Fibroblast of lung (primary cell): ENCODE measurements around the gene CSPG4. TPM values are rescaled to one million over a fixed set of nuclear protein-coding genes. Genes with fewer than 3 reads are reported as not detected.

Experiments used
- DNase-seq, 2 donors: peaks; one replicate each; pipeline versions ENCODE4 v3.0.0 to v3.0.0-alpha.2; 2010; ENCODE audit warnings: low read depth in 2 of 2
- H2AFZ ChIP-seq: 2 replicates; pipeline ENCODE4 v1.5.1; 2012; ENCODE audit warnings: low read length, control low read depth, inconsistent platforms
- H3K27ac ChIP-seq: 2 replicates; pipeline ENCODE4 v1.5.1; 2011; ENCODE audit warnings: low read length, control low read depth; ENCODE audit not compliant: insufficient read depth
- H3K27me3 ChIP-seq: 2 replicates; pipeline ENCODE4 v1.5.1; 2011; ENCODE audit warnings: mild to moderate bottlenecking, low read length; ENCODE audit not compliant: control insufficient read depth, insufficient read depth
- H3K36me3 ChIP-seq: 2 replicates; pipeline ENCODE4 v1.5.1; 2011; ENCODE audit warnings: low read length; ENCODE audit not compliant: control insufficient read depth, insufficient read depth
- H3K4me1 ChIP-seq: 2 replicates; pipeline ENCODE4 v1.5.1; 2011; ENCODE audit warnings: low read length; ENCODE audit not compliant: control insufficient read depth, insufficient read depth; ENCODE audit errors: extremely low read depth
- H3K4me2 ChIP-seq: 2 replicates; pipeline ENCODE4 v1.5.1; 2011; ENCODE audit warnings: low read length, control low read depth; ENCODE audit not compliant: insufficient read depth; ENCODE audit errors: extremely low read depth
- H3K4me3 ChIP-seq, 4 experiments: fragments of 200-600 bp in 1 of 4; sonication (generic) in 1 of 4; replicated peaks in 1 of 4; 2 replicates each; pipeline ENCODE4 v1.5.1; 2011 to 2016; ENCODE audit warnings: low read length in 4 of 4, low read depth in 3 of 4, mild to moderate bottlenecking in 3 of 4, control low read depth in 2 of 4, inconsistent platforms in 1 of 4, mixed read lengths in 1 of 4; ENCODE audit not compliant: insufficient read depth in 1 of 4; ENCODE audit errors: control extremely low read depth in 1 of 4
- H3K79me2 ChIP-seq: 2 replicates; pipeline ENCODE4 v1.5.1; 2012; ENCODE audit warnings: mild to moderate bottlenecking, low read length, inconsistent platforms; ENCODE audit not compliant: control insufficient read depth, insufficient read depth
- H3K9ac ChIP-seq: 2 replicates; pipeline ENCODE4 v1.5.1; 2011; ENCODE audit warnings: mild to moderate bottlenecking, low read length, control low read depth; ENCODE audit not compliant: insufficient read depth
- H3K9me3 ChIP-seq: 2 replicates; pipeline ENCODE4 v1.5.1; 2012; ENCODE audit warnings: low read depth, low read length; ENCODE audit not compliant: control insufficient read depth, insufficient read depth
- H4K20me1 ChIP-seq: 2 replicates; pipeline ENCODE4 v1.5.1; 2011; ENCODE audit warnings: low read length; ENCODE audit not compliant: control insufficient read depth, insufficient read depth; ENCODE audit errors: extremely low read depth
- EZH2 ChIP-seq: IDR thresholded peaks from 2 replicates; pipeline ENCODE4 v1.5.1; 2012; ENCODE audit warnings: low read length, control low read depth, mild to moderate bottlenecking; ENCODE audit errors: missing control alignments
- polyA plus RNA-seq, 2 donors: library from polyadenylated mRNA; depleted of rRNA in 1 of 2; stranded (reverse) in 1 of 2; unstranded in 1 of 2; fragments of >200 nt; gene quantifications; 2 replicates each; pipeline ENCODE4 v1.2.1, GENCODE V29; 2011 to 2012; ENCODE audit warnings: missing spikeins in 1 of 2
- total RNA-seq: library from RNA; depleted of rRNA; stranded (reverse); fragments of >200 nt; gene quantifications from 2 replicates; pipeline ENCODE4 v1.2.1, GENCODE V29; 2014
- TF ChIP-seq, protein P1 (sequence below), 2 donors: IDR thresholded peaks in 1 of 2; conservative IDR thresholded peaks in 1 of 2; 1 replicate in 1 of 2; 2 replicates in 1 of 2; pipeline ENCODE4 v1.5.1; 2011 to 2012; ENCODE audit warnings: low read length in 2 of 2, control low read depth in 1 of 2, inconsistent platforms in 1 of 2, low read depth in 1 of 2, mild to moderate bottlenecking in 1 of 2

CSPG4 gene
- total and polyA plus RNA-seq, 2 donors (not counting 1 experiment from before 2014, with no cell fraction given), result 23.1 to 109 TPM

DNA sequence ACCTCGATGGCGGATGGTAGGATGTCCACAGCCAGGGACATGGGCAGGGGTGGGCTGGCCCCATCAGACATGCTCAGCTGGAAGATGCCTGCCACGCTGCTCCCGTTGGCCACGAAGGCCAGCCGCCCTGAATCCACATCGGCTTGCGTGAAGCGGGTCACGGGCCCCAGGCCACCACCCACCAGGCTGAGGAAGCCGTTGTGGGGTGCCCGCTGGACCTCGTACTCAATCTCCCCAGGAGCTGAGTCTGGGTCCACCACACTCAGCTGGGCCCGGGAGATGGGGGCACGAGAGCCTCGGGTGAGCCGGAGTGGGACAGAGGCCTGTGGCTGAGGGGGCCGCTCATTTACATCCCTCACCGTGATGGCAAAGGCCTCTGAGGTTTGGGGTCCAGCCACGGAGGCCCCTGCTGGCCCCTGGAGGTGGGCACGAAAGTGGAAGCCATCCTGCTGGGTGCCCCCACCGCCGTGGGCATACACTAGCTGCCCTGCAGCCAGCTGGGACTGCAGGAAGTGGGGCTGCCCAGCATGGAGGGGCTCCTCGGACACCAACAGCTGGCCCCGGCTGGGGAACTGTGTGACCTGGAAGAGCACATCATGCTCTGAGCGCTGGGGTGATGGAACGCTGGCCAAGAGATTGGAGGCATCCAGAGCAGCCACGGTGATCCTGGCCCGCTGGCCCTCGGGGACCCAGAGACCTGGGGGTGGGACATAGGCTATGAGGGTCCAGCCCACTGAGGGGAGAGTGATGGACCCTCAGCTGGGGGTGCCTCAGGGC is 35.8 kb downstream of the CSPG4 start:
- Histone ChIP-seq H3K4me3 (no peak overlapping the region), H4K20me1 (no peaks in the 10 kb centered on the region), H3K9ac (no peak overlapping the region), H3K4me1 (peaks cover 26% of the 10 kb centered on the region), H3K27ac (no peak overlapping the region), H3K9me3 (no peaks in the 10 kb centered on the region), H3K36me3 (peaks cover 27% of the 10 kb centered on the region), H3K79me2 (no peaks in the 10 kb centered on the region), H3K4me2 (no peak overlapping the region), H2AFZ (no peak overlapping the region), H3K27me3 (no peaks in the 10 kb centered on the region)
- no peak for DNase-seq
- TF ChIP-seq, protein P1, sequence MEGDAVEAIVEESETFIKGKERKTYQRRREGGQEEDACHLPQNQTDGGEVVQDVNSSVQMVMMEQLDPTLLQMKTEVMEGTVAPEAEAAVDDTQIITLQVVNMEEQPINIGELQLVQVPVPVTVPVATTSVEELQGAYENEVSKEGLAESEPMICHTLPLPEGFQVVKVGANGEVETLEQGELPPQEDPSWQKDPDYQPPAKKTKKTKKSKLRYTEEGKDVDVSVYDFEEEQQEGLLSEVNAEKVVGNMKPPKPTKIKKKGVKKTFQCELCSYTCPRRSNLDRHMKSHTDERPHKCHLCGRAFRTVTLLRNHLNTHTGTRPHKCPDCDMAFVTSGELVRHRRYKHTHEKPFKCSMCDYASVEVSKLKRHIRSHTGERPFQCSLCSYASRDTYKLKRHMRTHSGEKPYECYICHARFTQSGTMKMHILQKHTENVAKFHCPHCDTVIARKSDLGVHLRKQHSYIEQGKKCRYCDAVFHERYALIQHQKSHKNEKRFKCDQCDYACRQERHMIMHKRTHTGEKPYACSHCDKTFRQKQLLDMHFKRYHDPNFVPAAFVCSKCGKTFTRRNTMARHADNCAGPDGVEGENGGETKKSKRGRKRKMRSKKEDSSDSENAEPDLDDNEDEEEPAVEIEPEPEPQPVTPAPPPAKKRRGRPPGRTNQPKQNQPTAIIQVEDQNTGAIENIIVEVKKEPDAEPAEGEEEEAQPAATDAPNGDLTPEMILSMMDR (conservative IDR thresholded peaks at IDR 0.05 in 1 of 2, IDR thresholded peaks at IDR 0.05 in 1 of 2; ENCODE audit: low read depth in 1 of 2, low read length in 2 of 2), result no peak
- TF ChIP-seq EZH2, result no peak

DNA sequence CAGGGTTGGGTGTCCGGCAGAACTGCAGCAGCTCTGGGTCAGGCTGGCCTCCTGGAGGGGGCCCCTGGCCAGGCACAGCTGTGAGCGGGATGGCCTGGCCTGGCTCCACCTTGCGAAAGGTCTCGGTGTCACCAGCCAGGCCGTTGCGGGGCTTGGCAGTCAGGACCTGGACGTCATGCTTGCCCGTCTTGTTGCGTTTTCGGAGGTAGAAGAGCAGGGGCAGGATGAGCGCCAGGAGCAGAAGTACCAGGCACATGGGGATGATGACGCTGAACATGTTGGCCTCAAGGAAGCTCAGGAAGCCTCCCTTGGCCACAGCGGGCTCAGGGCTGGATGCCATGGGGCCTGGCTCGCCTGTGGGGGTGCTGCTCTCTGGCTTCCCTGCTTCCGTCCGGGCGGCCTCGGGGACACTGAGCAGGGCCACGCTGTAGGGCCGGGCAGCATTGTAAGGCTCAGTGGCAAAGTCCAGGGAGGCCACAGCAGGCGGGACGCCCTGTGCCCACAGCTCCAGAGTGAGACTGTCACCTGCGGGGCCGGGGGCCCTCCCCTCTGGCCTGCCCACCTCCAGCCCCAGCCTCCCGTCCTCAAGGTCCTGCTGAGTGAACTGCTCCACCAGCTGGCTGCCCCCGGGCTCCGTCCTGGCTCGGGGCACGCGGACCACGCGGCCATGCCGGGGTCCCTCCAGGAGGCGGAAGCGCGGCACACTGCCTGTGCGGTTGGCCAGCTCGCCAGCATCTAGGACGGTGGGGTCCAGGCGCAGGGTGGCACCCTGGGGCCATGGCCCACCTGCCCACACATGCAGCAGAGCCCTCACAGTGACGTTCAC is 36.9 kb downstream of the CSPG4 start:
- Histone ChIP-seq H3K9ac (no peak overlapping the region), H3K4me3 (no peak overlapping the region), H3K27ac (no peak overlapping the region), H3K4me1 (peaks cover 26% of the 10 kb centered on the region), H3K79me2 (no peaks in the 10 kb centered on the region), H2AFZ (no peak overlapping the region), H3K27me3 (no peaks in the 10 kb centered on the region), H3K4me2 (no peak overlapping the region), H4K20me1 (no peaks in the 10 kb centered on the region), H3K9me3 (no peaks in the 10 kb centered on the region), H3K36me3 (peaks cover 20% of the 10 kb centered on the region)
- no peak for DNase-seq
- TF ChIP-seq EZH2, result no peak
- TF ChIP-seq, protein P1 (conservative IDR thresholded peaks at IDR 0.05 in 1 of 2, IDR thresholded peaks at IDR 0.05 in 1 of 2; ENCODE audit: low read depth in 1 of 2, low read length in 2 of 2), result no peak

DNA sequence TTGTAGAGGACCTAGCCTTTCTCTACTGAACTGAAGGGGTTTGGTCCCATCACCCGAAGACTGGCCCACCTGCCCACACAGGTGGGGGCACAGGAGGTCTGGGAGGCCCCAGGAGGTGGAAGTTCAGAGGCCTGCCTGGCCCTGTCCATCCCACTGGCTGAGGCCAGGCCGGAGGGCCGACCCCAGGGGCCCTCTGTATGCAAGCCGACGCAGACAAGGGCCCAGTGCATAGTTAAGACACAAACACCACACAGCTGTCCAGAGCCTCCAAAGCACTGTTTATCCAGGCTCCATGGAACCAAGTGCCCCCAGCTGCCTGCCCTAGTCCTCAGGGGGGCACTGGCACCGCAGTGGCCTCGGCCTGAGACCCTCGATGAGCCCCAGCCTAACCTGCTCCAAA is 38.3 kb downstream of the CSPG4 start:
- Histone ChIP-seq H3K27me3 (no peaks in the 10 kb centered on the region), H3K9ac (no peak overlapping the region)
- TF ChIP-seq, protein P1 (conservative IDR thresholded peaks at IDR 0.05 in 1 of 2, IDR thresholded peaks at IDR 0.05 in 1 of 2; ENCODE audit: low read depth in 1 of 2, low read length in 2 of 2), result no peak
- TF ChIP-seq EZH2, result no peak

More for the DNA sequence above, 38.3 kb downstream of the CSPG4 start:
- Histone ChIP-seq H3K36me3 (peaks cover 18% of the 10 kb centered on the region), H3K79me2 (no peaks in the 10 kb centered on the region), H3K27ac (no peak overlapping the region), H3K4me2 (no peak overlapping the region), H4K20me1 (no peaks in the 10 kb centered on the region), H3K9me3 (no peaks in the 10 kb centered on the region), H3K4me1 (peaks cover 26% of the 10 kb centered on the region), H2AFZ (no peak overlapping the region), H3K4me3 (no peak overlapping the region)
- no peak for DNase-seq
